ENCODE data around the gene ABCA7.

ABCA7 gene

DNA sequence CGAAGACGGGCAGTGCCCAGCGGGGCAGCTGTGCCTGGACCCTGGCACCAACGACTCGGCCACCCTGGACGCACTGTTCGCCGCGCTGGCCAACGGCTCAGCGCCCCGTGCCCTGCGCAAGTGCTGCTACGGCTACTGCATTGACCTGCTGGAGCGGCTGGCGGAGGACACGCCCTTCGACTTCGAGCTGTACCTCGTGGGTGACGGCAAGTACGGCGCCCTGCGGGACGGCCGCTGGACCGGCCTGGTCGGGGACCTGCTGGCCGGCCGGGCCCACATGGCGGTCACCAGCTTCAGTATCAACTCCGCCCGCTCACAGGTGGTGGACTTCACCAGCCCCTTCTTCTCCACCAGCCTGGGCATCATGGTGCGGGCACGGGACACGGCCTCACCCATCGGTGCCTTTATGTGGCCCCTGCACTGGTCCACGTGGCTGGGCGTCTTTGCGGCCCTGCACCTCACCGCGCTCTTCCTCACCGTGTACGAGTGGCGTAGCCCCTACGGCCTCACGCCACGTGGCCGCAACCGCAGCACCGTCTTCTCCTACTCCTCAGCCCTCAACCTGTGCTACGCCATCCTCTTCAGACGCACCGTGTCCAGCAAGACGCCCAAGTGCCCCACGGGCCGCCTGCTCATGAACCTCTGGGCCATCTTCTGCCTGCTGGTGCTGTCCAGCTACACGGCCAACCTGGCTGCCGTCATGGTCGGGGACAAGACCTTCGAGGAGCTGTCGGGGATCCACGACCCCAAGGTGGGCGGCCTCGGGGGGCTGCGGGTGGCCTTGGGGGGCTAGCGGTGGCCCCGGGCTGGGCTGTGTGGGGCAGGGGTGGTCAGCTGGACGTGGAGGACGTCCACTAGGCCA is 34.9 kb upstream of the ABCA7 start:
- no peak for DNase-seq

DNA sequence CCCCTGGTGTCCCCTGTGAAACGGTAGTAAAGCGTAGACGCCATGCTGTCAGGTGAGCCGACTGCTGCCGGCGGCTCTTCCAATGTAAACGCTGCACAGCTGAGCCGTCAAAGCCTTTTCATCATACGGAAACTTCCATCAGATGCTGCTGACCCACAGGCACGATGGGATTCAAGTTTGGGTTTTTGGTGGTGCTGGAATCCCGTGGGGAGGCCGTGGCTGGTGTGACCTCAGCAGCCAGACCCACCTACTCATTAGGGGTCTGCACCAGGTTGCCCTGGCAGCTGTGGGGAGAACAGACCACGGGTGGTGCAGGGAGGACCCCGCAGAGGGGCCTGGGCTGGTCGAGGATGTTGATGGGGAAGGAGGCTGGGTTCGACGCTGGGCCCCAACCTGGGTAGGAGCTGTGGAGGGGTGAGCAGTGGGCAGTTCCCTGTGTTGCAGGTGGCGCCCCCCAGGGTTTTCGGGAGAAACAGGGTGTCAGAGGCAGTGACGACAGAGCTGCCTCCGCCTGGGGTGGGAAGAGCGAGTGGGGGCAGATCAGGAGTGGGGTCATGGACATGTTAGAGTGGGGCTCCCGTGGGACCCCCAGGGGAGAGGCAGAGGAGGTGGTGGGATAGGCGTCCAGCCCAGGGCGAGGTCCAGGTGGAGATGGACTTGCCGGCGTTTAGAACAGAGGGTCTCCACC is 33.1 kb upstream of the ABCA7 start:
- no peak for DNase-seq

DNA sequence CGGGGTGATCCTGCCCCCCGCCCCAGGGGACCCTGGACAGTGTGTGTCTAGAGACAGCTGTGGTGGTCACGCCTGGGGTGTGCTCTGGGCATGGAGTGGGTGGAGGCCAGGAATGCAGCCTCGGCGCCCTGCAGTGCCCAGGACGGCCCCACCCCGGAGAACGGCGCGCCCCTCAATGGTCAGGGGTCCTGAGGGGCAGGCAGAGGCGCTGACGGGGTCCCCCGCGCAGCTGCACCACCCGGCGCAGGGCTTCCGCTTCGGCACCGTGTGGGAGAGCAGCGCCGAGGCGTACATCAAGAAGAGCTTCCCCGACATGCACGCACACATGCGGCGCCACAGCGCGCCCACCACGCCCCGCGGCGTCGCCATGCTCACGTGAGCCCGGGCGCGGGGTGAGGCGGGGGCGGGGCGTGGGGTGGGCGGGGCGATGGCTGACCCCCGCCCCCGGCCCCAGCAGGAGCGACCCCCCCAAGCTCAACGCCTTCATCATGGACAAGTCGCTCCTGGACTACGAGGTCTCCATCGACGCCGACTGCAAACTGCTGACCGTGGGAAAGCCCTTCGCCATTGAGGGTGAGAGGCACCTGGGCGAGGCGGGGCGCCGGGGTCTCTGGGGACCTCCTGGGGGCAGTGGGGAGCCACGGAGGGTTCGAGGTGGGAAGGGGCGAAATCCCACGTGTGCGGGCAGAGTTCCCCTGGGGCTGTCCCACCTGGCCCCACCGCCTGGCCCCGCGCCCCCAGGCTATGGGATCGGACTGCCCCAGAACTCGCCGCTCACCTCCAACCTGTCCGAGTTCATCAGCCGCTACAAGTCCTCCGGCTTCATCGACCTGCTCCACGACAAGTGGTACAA is 32.3 kb upstream of the ABCA7 start:
- no peak for DNase-seq

DNA sequence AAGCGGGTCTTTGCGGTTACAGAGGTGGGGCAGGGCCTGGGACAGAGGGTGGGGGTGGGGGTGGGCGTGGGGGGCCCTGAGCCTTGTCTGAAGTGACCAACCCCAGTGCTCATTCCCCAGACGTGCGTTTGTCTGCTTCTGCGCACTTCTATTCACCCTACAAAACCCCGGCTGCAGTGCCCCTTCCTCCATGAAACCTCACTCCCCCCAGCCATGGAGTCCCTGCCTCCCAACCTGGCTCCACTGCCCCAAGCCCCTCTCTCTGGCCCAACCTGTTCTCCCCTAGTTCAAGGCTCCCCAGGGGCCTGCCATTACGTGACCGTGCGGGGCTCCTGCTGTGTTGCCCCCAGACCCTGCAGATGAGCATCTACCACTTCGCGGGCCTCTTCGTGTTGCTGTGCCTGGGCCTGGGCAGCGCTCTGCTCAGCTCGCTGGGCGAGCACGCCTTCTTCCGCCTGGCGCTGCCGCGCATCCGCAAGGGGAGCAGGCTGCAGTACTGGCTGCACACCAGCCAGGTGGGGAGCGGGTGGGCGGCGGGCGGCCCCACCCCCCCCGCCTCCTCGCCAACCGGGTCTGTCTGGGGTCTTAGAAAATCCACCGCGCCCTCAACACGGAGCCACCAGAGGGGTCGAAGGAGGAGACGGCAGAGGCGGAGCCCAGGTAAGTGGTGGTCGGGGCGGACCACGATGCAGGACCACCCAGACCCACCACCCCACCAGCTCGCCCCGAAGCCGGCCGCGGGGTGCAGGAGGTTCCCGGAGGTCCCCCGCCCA is 31.5 kb upstream of the ABCA7 start:
- DNase-seq = no peak

DNA sequence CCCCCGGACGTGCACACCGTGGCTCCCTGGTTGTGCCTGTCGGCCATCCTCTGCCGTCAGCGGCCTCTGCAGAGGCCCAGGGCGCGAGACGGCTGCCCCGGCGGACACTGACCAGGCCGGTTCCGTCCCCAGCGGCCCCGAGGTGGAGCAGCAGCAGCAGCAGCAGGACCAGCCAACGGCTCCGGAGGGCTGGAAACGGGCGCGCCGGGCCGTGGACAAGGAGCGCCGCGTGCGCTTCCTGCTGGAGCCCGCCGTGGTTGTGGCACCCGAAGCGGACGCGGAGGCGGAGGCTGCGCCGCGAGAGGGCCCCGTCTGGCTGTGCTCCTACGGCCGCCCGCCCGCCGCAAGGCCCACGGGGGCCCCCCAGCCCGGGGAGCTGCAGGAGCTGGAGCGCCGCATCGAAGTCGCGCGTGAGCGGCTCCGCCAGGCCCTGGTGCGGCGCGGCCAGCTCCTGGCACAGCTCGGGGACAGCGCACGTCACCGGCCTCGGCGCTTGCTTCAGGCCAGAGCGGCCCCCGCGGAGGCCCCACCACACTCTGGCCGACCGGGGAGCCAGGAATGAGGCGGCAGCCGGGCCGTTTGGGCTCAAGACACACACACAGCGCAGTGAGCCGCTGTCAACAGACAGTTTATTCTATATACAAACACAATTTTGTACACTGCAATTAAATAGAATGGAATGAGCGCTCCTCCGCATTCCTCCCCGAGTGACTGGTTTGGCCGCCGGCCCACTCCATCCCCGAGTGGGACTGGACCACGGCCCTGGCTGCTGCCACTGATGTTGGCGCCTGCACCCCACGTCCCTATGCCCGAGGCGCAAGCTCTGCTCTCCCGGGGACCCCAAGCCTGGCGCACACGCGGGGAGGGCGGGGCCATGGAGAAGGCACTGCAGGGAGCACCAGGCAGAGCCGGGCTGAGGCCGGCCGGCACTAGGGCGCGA is 30.6 kb upstream of the ABCA7 start:
- DNase-seq = no peak

DNA sequence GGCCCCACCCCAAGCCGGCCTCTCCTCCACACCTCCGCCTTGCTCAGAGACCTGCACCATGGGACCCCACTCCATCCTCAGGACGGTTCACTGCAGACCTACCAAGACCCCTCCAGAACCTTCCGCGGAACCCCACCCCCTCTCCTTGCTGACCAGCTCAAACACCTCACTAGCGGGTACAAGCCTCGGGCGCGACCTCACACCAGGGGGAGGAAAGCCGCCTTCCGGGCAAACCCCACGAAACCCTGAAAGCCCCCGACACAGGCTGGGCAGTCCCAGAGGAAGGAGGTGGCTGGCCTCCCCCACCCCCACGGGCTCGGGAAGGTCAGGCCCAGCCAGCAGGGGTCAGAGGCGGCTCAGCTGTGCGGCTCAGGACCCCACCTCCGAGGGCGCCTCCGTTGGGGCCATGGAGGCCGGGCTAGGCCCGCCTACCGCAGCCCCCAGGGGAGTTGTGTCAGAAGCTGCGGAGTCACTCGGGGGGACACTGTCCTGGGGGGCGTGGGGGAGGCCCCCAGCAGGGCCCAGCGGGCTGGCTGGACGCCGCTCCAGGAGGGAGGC is 29.8 kb upstream of the ABCA7 start:
- no peak for DNase-seq

DNA sequence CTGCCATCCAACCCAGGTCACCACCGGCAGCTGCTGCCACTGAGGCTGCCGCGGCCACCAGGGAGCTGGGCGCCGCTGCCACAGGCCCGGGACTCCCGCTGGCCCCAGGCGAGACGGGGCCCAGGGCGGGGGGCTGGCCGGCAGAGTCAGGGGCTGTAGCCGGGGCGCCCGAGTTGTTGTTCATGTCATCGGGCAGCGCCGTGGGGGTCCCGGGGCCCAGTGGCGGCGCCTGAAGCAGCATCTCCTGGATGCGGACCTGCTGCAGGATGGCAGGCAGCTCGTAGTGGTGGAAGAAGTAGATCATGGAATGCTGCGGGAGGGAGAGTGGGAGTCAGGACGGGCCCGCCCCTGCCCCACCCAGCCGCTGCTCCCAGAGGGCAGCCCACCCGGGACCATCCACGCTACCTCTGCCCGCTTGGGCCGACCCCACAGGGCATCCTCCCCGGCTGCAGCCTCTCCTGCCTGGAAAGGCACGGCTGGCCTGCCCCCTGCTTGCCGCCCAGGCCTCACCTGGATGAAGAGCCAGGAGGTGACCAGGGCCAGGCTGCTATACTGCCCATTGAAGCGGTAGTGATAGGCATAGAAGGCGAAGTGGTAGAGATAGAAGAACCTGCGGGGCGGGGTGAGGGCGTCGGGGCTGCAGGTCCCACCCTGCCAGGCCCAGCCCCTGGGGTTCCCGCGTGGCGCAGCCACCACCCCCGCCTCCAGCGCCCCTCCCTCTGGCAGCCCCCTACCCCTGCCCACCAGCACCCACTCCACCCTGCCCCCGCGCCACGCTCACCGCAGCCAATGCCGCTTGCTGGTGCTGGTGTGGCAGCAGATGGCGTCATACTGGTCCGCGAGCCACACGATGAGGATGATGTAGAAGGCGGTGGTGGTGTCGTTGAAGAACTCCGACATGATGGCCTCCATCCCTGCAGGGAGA is 29.1 kb upstream of the ABCA7 start:
- DNase-seq = no peak

DNA sequence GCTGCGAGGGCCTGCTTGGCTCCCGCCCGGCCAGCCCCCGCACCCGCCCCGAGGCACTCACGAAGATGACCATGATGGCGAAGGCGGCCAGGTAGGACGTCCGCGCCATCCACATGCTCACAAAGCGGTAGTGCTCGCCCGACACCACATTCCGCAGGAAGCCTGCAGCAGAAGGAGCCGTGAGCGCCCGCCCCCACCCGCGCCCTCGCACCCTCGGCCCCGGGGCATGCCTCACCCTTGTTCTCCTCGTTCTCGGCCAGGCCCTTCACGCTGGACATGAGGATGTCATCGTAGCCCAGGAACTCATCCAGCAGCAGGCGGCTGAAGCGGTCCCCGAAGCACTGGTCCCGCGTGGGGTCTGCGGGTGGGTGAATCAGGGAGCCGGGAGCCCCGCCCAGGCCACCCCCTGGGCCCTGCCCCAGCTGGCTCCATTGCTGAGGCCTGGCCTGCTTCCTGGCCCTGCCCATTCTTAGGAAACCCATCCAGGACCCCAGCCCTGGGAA is 28.0 kb upstream of the ABCA7 start:
- DNase-seq = no peak

DNA sequence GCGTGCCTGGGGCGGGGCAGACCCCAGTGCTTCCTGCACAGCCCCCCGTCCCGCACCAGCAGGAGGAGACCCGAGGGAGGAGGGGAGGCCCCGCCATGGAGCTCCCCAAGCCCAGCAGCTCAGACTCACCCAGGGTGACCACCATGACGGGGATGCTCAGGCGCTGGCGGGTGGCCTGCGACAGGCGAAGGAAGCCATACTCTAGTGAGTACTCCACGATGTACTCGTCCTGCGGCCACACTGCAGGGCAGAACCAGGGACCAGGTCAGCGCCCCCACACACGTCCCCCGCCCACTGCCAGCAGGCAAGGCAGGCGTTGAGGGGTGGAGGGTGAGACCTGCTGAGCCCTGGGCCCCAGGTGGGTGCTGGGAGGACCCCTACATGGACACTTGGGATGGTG is 27.6 kb upstream of the ABCA7 start:
- DNase-seq = no peak

DNA sequence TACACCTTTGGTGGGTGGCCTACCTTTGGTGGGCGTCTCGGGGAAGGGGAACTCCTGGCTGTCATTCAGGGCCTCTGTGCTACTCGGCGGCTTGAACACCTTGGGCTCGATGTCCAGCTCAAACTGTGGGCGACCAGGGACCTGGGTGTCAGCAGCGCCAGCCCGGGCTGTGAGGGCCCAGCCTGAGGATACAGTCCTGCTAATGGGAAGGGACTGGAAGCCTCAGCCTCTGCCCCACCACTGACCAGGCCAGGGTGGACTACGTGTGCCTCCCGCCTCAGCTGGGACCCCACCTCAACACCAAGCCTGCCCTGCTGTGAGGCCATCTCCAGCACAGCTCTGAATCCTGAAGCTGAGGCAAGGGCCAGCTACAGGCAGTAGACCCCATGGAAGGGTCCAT is 26.7 kb upstream of the ABCA7 start:
- DNase-seq = no peak

DNA sequence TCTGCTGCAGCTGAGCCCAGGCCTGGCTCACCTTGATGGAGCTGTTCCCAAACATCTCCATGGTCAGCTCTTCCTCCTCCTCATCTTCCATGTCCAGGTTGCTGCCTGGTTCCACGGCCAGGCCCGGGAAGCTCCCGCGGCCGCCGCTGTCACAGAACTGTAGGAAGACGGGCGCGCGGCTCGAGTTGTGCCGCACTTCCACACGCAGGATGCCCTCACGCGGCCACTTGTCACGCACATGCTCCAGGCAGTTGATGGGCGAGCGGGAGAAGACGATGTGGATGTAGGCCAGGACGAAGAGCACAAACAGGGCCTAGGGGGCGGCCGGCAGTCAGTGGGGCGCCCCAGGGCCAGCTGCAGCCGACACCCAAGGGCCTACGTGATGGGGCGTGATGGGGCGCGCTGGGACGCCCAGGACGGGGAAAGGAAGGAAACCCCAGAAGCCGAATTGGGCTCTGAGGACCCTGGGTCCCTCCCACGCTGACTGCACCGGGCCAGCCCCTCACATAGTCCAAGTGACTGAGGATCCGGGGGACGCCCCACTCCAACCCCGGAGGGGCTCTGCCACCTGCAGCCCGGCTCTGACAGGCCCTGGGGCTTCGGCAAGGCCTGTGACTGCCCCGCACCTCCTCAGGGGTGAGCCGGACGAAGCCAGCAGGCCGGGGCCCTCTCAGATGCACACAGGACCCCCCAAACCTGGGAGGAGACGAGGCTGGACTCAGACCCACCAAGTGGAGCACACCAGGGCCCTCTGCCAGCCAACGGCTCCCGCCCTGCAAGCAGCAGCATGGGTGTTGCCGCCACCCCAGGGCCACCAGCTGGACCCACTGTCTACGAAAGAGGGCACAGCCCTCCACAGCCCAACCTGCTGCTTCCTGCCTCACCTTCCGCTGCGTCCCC is 25.5 kb upstream of the ABCA7 start:
- DNase-seq = no peak

DNA sequence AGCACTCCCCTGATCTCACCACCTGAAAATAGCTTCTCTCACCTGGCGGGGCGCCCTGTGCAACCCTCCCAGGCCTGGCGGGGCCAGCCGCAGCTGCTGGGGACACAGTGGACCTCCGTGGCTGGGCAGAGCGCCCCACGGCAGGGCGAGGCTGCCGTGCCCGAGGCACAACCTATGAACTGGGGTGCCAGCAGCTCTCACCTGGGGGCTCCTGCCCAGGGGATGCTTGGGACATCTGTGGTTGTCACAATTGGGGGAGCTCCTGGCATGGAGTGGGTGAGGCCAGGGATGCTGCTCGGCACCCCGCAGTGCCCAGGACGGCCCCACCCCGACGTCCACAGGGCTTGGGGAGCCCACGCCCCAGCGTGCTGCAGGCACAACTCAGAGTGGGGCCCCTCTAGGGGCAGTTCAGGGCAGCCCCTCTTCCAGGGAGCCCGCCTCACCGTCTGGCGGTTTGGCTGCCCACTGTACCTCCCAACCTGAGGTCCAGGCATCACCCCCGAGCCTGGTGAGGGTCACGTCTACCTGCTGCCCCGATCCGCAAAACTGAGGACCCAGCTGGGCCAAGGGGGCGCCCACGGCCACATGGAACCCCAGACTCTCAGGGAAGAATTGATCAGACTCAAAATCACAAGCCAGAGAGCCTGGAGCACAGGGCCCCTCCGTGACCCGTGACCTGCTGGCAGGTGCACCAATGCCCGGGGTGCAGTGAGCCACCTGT is 24.7 kb upstream of the ABCA7 start:
- DNase-seq = no peak

DNA sequence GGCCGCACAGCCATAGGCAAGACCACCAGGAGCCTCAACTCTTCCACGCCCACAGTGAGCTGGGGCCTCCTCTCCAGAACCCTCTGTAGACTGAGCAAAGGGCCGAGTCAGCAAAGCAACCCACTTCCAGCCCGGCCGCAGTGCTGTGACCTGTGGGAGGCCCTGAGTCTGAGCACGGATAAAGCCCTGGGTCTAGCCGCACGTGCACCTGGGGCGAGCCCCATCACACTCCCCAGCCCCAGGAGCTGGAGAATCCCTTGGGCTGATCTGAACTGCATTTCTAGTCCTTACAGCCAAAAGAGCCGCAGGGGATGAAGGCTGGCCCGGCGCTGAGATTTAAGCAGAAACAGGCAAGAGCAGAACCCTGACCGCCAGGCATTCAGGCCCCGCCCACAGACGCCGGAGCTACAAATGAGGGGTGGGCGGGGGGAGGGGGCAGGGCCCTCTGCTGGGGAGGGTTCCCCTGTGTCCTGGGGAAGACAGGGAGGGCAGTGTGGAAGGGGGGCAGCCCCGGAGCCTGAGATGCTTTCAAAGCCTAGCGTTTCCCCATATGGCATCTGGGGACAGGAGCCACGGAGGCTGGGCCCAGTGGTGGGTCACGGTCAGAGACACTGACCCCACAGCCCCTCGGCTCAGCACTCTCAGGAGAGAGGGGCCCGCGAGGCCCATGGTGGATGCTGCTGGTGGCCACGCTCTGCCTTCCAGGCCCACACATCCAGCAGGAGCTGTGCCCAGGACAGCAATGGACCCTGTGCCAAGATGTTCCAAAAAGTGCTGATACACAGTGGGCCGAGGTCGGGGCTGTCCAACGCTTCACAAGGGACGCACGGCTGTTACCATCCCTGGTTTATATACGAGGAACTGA is 23.9 kb upstream of the ABCA7 start:
- DNase-seq = no peak

DNA sequence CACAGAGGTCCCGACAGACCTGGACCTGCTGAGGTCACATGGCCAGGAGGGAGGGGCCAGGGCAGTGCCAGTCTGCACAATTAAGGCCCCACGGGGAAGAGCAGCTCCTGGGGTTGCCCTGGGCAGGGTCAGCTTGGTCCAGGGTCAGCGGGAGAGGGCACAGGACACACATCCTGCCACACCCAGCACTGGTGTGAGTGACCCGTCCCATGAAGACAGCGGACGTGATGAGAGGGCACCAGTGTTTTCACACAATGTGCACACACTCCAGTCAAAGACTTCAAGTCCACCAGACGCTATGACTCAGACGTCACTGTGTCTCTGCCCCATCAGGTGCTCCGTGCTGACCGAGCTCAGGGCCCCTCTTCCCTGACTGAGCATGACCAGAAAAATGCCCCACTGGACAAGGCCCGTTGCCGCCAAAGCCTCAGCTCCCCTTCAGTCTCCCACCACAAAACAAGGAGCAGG is 23.2 kb upstream of the ABCA7 start:
- no peak for DNase-seq

DNA sequence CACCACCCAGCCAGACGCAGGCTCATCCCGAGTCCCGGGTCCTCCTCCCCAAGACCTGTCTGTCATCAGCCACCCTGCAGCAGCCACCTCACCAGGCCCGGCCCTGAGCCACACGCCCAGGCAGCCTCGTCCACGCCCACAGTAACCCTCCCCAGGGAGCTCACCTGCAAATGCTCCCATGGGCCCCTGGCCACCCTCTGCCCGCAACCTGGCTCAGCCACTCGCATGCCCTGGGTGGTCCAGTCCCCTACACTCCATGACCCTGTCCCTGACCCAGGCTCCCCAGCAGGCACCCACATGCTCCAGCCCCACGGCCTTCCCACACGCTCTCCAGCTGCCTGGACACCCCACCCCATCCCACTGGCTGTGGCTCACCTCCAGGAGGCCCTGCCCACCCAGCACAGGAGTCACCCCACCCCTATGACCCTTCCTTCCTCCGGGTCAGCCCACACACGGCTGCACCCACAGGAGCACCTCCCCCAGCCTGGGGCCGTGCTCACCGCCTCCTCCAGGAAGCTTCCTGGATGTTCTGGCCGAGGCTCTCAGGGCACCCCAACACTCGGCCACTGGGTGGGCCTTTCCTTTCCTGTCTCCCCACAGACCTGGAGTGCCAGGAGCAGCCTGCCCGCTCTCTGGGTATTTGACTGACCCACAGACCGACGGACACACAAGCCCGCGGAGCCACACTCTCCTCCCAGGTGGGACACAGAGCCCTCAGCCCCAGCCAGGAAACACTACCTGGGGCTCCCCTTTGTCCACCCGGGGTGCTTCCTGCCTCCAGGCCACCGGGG is 22.6 kb upstream of the ABCA7 start:
- DNase-seq = no peak

DNA sequence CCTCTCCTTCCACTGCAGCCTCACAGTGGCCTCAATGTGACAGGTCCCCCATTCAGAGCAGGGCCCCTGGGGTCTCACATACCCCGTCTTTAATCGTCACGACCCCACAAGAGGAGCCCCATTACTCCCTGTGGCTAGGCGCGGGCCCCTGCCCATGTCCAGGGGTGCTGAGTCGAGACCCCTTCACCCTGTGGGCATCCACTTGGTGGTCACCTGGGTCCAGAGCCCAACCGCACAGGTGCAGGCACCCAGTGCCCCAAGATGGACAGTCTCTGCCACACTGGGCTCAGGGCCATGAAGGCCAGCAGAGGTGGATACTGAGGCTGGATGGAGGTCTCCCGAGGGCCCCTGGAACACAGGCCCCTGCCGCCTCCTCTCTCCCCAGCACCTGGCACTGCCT is 22.0 kb upstream of the ABCA7 start:
- no peak for DNase-seq

Measured in CD4-positive, alpha-beta T cell treated with Interferon gamma for 1 hour (primary cell).